ENCODE data around the gene IL5.

Gene IL5

DNA sequence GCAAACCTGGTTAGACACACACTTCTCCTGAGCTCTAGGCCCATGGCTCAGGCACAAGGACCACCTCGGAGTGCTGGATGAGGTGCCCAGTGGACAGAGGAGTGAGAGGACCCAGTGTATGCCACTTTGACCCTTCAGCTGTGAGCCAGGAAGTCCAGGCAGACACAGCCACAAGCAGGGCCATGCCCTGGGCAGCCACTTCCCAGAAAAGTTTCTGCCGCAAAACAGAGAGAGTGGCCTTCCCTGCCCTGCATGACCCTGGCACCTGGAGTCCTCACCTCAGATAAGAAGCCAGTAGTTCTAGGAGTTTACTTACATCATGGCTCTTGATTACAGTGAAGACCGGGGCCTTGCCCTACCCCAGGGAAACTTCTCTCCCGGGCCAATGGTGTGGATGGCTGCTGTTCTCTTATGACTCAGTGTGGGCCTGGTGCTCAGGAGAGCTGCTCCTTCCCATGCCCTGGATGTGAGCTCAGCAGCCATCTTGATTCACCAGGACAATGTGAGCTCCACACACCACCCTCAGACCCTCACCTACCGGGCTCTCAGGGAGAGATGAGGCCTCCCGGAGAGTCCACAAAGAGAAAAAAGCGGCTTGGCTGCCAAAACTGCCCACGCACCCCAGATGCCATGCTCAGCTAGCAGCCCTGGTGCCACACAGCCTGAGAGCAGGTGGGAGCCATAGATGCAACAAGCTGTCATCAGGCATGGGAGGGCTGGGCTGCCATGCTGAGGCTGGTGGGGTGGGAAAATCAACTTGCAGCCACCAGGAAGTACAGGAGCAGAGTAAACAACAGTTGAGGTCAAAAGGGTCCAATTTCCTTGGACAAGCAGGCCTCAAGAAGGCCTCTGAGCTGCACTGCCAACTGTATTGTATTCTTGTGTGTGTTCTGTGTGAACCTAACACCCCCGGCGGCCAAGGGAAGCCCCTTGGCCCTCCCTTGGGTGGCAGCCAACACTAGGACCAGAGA, 41.1 kb downstream of the IL5 start:
- Histone ChIP-seq H3K4me3 (ENCODE audit: severe bottlenecking) (no peak overlapping the region), H3K36me3 (ENCODE audit: low read depth) (no peaks in the 10 kb centered on the region), H3K4me1 (ENCODE audit: insufficient read depth, poor library complexity, severe bottlenecking) (peaks cover 17% of the 10 kb centered on the region), H3K27ac (ENCODE audit: poor library complexity, severe bottlenecking) (no peak overlapping the region), H3K27me3 (ENCODE audit: insufficient read depth, poor library complexity, severe bottlenecking) (no peaks in the 10 kb centered on the region), H3K9me3 (ENCODE audit: severe bottlenecking) (no peaks in the 10 kb centered on the region)
- no peak for DNase-seq (ENCODE audit: low spot score)
- TF ChIP-seq, protein P1, sequence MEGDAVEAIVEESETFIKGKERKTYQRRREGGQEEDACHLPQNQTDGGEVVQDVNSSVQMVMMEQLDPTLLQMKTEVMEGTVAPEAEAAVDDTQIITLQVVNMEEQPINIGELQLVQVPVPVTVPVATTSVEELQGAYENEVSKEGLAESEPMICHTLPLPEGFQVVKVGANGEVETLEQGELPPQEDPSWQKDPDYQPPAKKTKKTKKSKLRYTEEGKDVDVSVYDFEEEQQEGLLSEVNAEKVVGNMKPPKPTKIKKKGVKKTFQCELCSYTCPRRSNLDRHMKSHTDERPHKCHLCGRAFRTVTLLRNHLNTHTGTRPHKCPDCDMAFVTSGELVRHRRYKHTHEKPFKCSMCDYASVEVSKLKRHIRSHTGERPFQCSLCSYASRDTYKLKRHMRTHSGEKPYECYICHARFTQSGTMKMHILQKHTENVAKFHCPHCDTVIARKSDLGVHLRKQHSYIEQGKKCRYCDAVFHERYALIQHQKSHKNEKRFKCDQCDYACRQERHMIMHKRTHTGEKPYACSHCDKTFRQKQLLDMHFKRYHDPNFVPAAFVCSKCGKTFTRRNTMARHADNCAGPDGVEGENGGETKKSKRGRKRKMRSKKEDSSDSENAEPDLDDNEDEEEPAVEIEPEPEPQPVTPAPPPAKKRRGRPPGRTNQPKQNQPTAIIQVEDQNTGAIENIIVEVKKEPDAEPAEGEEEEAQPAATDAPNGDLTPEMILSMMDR (IDR thresholded peaks at IDR 0.05; ENCODE audit: poor library complexity, severe bottlenecking) = no peak
- ATAC-seq (ENCODE audit: low read depth) = no peak

DNA sequence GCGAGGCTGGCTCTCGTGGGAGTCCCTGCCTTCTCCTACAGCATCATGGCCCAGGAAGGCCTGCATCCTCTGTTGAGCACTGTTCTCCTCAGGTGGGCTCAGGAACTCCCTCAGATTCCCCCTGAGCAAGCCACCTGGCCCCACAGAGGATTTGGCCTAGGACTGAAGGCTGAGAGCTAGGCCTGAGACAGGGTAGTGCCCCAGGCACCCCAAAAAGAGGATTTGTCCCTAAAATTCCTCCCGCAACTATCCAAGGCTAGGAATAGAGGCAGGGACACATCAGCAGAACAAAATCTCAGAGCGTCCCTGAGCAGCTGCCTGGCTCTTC, 41.7 kb downstream of the IL5 start:
- no peaks in the 10 kb centered on the region for H3K36me3 ChIP-seq (ENCODE audit: low read depth)
- TF ChIP-seq, protein P1 (IDR thresholded peaks at IDR 0.05; ENCODE audit: poor library complexity, severe bottlenecking) = no peak

DNA sequence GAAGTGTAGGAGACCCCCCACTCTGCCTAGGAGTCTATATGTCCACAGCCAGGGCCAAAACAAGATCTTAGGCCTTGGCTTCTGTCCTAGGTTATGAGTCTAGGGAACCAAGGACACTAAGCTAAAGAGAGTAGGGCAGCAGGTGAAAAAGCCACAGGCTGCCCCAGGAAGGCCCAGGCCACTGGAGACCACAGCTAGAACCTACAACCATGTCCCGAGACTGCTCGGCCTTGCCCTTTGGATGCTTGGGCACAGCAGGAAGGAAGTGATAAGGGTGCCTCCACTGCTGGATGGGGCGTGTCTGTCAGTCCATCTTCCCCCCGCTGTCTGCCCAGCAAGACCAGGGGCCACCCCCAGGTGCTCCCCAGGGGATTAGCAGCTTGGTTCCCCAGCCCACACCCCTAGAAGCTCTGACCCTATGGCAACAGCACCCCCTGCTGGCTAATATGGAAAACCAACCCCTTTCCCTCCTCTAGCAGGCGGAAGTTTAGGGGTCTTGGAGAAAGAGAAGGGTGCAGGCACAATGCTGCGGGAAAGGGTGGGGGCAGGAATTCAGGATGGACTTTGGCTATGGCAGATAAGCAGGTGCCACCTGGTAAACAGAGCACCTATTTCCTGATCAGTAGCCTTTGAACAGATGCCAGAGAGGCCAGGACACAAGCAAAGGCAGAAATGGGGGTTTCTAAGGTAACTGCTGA, 42.2 kb downstream of the IL5 start:
- Histone ChIP-seq H3K4me1 (ENCODE audit: insufficient read depth, poor library complexity, severe bottlenecking) (peaks cover 18% of the 10 kb centered on the region), H3K36me3 (ENCODE audit: low read depth) (no peaks in the 10 kb centered on the region), H3K27me3 (ENCODE audit: insufficient read depth, poor library complexity, severe bottlenecking) (no peaks in the 10 kb centered on the region), H3K27ac (ENCODE audit: poor library complexity, severe bottlenecking) (no peak overlapping the region), H3K4me3 (ENCODE audit: severe bottlenecking) (no peak overlapping the region), H3K9me3 (ENCODE audit: severe bottlenecking) (no peaks in the 10 kb centered on the region)
- TF ChIP-seq, protein P1 (IDR thresholded peaks at IDR 0.05; ENCODE audit: poor library complexity, severe bottlenecking) = peak; percentile 90
- ATAC-seq (ENCODE audit: low read depth) (no peak), DNase-seq (ENCODE audit: low spot score) (no peak)

More for the DNA sequence above, 41.7 kb downstream of the IL5 start:
- ATAC-seq (ENCODE audit: low read depth) (no peak), DNase-seq (ENCODE audit: low spot score) (no peak)
- Histone ChIP-seq H3K27ac (ENCODE audit: poor library complexity, severe bottlenecking) (no peak overlapping the region), H3K4me1 (ENCODE audit: insufficient read depth, poor library complexity, severe bottlenecking) (peaks cover 20% of the 10 kb centered on the region), H3K9me3 (ENCODE audit: severe bottlenecking) (no peaks in the 10 kb centered on the region), H3K27me3 (ENCODE audit: insufficient read depth, poor library complexity, severe bottlenecking) (no peaks in the 10 kb centered on the region), H3K4me3 (ENCODE audit: severe bottlenecking) (no peak overlapping the region)

DNA sequence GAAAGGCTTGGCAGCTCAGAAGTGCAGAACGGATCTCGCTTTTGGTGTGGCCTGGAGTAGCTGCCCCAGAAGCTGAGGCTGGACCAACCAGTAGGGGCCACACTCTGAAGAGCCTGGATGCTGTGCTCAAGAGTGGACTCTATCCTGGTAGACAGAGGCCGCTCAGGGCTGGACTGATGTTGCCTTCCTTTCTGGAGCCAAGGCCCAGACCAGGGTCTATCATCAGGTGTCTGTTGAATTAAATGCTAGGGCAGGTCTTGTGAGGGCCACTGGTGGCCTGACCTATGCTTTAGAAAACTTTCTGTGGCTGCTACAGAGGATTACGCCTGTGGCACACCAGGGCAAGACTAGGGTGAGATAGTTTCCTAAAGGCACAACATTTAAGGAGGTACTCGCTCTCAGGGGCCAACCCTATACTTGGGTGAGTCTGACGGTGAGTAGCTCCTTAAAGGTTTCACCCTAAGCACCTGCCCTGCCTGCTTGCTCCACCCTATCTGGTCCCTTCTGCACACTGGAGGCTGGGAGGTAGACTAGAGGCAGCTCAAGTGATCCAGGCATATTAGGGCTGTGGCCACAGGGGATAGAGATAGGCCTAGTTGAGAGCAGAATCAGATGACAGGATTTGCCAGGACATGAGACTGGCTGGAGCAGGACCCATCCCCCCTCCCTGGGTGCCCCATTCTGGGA, 42.9 kb downstream of the IL5 start:
- no peak for DNase-seq (ENCODE audit: low spot score)
- Histone ChIP-seq H3K4me1 (ENCODE audit: insufficient read depth, poor library complexity, severe bottlenecking) (peaks cover 20% of the 10 kb centered on the region), H3K27me3 (ENCODE audit: insufficient read depth, poor library complexity, severe bottlenecking) (no peaks in the 10 kb centered on the region), H3K27ac (ENCODE audit: poor library complexity, severe bottlenecking) (no peak overlapping the region), H3K9me3 (ENCODE audit: severe bottlenecking) (no peaks in the 10 kb centered on the region), H3K4me3 (ENCODE audit: severe bottlenecking) (no peak overlapping the region), H3K36me3 (ENCODE audit: low read depth) (no peaks in the 10 kb centered on the region)
- TF ChIP-seq, protein P1 (IDR thresholded peaks at IDR 0.05; ENCODE audit: poor library complexity, severe bottlenecking) = no peak
- no peak for ATAC-seq (ENCODE audit: low read depth)
